ENCODE measurements around the gene COX15.
"Not testable (repeated sequence)": the region's sequence is repeated elsewhere in the genome, so short reads cannot be mapped to it uniquely, and the experiment has no call there.

The COX15 gene

DNA sequence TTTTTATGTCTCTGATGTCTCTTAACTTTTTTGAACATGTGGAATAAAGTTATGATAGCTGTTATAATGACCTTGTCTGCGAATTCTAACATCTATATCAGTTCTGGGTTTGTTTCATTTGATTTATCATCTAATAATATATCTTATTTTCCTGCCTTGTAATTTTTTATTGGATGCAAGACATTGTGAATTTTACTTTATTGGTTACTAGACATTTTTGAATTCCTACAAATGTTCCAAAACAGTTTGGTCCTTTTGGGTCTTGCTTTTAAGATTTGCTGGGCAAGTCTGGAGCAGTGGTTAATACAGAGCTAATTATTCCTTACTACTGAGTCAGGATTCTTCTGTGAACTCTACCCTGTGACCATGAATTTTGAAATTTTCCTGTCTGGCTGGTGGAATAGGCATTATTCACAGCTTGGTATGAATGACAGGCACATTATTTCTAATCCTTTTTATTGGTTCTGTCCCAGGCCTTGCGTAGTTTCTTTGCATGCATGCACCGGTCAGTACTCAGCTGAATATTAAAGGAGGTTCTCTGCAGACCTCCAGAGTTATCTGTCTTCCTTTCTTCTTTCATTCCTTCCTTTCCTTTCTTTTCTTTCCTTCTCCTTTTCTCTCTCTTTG lies 9.1 kb upstream of the COX15 start:
- DNase-seq (ENCODE audit: low read depth): no peak

DNA sequence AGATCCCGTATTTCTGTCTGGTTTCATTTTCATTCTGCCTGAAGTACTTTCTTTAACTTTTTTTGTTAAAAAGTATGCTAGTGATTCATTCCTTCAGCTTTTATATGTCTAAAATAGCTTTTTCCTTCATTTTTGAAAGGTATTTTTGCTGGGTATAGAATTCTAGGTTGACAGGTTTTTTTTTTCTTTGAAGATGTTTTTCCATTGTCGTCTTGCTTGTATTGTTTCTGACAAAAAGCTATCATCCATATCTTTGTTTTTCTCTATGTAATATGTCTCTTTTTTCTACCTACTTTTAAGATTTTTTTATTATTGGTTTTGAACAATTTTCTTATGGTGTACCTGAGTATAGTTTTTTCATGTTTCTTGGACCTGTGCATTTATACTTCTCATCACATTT lies 8.3 kb upstream of the COX15 start:
- no peak for DNase-seq (ENCODE audit: low read depth)

DNA sequence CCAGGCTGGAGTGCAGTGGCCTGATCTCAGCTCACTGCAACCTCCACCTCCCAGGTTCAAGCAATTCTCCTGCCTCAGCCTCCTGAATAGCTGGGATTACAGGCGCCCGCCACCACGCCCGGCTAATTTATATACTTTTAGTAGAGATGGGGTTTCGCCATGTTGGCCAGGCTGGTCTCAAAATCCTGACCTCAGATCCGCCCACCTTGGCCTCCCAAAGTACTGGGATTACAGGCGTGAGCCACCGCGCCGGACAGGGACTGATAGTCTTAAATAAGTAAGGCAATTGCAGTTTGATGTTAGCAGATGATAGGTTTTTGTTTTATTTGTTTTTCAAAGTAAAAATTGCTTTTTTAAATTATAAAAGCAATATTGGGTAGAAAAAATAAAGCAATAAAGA lies 2.2 kb upstream of the COX15 start:
- not testable (repeated sequence) for DNase-seq (ENCODE audit: low read depth)

DNA sequence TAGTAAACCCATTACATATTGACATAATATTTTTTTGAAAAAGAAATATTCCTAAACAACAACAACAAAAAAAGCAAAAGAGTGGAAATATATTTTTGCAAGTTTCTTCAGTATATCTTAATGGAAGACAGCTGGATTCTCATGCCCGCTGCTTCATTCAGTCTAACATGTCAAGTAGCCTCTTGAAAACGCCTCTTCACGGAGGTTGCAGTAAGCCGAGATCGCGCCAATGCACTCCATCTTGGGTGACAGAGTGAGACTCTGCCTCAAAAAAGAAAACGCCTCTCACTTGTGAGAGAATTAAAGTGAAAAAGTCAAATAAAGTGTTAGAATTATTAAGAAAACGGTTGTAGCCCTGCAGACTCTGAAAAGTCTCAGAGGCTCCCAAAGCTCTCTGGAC lies 1.4 kb upstream of the COX15 start:
- peak; percentile 25 for DNase-seq (ENCODE audit: low read depth)

DNA sequence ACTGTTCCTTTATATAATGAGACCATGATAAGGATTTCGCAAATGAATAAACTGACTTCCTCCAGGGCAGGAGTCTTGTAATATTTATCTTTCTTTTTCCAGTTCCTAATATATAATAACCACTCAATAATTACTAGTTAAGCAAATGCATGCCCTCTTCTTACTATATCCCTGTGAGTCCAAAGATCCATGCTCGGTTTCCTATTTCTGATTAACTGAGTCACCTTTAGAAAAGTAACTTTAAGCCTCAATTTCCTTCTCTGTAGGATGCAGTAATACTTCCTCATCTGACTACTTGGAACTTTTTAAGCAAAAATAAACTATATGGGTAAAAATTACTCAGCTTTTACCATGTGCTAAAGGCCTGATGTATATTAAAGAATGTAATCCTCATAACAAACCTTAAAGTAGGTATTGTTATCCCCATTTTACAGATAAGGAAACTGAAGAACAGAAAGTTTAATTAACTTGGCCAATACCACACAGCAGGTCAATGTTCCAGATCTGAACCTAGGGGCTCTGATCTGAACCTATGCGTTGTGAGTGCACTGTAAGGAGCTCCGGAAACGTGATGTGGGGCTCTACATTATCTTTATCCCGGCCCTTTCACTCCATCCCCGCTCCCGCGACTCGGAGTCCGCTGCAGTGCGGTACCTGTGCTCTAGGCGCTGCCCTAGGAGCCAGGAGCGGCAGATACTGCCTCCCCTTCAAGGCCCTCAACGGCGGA lies 458 bp downstream of the COX15 start:
- DNase-seq (ENCODE audit: low read depth): peak; percentile 21

DNA sequence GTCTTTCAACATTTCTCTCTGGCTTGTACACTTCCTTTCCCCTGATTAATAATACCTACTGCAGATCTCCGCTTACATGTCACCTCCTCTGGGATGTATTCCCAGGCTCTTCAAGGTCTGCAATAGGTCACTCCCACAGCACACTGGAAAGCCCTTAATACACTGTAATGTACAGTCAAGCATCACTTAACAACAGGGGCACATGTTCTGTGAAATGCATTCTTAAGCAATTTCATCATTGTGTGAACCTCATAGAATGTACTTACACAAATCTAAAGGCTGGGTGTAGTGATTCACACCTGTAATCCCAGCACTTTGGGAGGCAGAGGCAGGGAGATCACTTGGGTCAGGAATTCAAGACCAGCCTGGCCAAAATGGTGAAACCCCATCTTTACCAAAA lies 1.9 kb downstream of the COX15 start:
- DNase-seq (ENCODE audit: low read depth): peak; percentile 46

DNA sequence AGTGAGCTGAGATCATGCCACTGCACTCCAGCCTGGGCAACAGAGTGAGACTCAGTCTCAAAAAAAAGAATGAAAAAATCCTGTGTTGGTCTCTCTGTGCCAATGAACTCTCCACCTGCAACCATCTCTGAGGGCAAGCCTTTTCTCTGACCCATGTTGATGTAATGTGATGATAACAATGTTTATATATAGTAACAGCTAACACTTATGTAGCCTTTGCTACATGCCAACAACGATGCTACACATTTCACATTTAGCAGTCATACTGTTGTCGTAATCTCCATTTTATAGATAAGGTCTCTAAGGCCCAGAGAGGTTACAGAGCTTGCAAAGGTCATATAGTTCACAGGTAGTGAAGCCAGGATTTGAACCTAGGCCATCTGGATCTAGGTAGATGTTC lies 11.5 kb downstream of the COX15 start:
- DNase-seq (ENCODE audit: low read depth): no peak

DNA sequence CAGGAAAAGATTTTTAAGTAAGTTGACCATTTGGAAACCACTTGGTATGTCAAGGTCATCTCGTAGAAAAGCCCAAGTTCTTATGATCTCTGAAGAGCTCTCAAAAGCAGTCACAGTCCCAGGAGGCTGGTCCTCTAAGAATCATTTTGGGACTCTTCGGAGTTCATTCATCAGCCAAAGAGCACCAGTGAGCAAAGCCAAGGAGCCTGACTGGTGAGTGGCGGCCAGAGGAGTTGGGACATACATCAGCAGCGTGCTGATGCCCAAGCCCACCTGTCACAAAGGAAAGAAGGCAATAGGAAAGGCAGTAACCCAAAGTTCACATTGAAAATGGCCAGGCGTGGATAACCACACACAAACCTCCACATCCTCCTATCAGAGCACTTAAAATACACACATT lies 17.5 kb downstream of the COX15 start:
- no peak for DNase-seq (ENCODE audit: low read depth)

DNA sequence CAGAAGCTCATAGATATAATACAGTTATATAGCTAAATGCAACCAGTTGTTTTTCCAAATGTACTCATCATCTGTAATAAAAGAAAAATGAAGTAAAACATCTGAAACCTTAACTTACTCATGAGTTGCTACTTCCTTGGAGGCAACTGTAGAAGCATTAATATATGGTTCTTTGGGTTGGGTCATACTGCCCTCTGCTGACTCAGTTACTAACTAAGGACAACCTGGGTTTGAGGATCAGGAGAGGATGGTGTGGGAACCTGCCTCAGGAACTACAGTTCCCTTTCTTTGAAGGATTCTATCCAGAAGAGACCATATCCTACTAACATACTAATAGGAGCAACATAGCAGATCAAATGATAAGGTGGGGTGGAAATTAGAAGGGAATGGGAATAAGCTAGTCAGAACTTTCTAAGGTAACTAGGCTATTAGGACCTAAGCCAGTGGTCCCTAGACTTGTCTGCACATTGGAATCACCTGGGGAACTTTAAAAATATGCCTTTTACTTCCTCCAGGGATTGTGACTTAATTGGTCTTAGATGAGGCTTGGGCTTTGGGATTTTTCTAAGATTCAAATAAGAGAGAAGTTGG lies 20.7 kb downstream of the COX15 start:
- peak; percentile 81 for DNase-seq (ENCODE audit: low read depth)

DNA sequence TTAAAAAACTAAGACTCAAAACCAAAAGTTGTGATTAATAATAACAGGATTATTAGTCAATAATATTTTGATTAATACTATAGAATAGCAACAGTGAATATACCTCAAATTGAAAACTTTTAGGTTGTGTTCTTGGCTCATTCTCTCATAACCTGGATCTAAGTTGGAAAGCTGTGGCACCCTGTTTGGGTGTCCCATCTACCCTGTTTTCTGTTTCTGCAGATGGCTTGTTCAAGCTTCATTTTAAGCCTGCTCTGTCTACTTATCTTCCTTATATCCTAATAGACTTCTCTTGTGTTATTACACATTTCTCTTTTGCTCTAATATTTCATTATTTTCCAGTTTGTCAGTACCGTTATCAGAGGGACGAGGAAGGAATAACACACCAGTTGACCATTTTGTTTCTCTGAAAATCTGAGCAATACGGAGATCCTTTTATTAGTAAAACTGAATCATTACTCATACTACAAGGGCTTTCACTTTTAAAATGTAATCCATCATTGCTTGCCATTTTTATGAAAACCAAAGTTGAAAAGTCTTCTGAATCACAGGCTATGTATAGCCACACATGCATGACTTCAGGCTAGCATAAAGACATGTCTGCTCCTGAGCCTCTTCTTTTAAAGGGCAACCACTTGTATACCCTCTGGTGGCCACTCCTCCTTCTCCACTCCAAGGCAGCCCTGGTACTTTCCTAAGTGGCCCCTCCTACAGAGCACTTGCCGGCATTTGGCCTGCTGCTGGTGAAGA lies 22.3 kb downstream of the COX15 start:
- DNase-seq (ENCODE audit: low read depth): peak; percentile 44

DNA sequence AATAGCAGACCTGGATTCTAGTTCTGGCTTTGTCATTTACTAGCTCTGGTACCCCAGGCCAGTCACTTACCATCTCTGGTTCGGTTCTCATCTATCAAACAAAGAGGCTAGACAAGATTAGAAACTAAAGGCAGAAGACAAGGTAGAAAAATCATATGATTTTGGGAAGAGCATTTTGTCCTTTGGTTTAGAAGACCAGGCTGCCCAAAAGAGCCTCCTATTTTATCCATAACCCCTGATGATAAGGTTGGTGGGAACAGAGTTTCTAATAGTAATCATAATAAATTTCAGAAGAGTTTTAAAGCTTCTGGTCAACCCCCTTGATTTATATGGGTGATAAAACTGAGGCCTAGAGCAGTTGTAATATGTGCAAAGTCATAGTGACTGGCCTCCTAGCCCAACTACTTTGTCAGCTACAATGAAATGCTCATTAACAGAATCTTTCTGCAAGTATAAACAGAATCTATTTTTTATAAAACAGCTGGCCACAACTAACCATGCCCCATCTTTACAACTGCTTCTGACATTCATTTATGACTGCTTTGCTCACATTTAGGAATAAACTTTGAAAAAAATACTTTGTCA lies 23.4 kb downstream of the COX15 start:
- DNase-seq (ENCODE audit: low read depth): no peak

DNA sequence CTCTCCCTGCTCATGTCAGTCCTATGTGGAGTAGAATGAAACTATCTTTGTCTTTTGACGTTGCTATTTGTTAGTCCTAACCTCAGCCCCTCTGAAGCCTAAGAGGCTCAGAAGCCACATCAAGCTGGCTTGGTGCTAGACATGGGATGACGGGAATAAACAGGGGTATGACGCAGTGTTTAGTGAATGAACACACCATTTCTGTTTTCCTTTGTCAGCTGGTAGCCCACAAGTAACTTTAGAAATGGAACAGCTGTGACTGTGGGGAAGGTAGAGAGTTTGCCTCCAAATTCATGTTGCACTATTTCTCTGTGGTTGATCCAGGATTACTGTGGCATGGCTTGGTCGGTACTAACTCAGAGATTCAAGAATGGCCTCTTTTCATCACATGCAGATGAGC lies 31.3 kb downstream of the COX15 start:
- DNase-seq (ENCODE audit: low read depth): no peak

DNA sequence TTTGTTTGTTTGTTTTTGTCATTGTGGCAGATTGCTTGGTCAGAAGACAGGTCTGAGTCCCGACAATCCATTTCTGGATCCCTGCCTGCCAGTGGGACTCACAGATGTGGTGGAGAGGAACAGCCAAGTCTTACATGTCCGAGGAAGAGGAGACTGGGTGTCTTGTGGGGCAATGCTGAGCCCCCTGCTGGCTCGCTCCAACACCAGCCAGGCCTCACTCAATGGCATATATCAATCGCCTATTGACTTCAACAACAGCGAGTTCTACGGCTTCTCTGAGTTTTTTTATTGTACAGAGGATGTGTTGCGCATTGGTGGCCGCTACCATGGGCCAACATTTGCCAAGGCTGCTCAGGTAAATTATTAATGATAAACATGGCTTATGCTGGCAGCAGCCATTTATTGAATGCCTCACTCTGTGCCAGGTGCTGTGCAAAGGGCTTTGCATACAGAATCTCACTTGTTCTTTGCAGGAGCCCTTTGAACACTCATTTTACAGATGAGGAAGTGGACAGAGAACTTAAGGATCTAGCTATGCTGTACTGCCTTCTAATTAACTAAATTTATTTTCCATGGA lies 33.3 kb downstream of the COX15 start:
- DNase-seq (ENCODE audit: low read depth): peak; percentile 20

DNA sequence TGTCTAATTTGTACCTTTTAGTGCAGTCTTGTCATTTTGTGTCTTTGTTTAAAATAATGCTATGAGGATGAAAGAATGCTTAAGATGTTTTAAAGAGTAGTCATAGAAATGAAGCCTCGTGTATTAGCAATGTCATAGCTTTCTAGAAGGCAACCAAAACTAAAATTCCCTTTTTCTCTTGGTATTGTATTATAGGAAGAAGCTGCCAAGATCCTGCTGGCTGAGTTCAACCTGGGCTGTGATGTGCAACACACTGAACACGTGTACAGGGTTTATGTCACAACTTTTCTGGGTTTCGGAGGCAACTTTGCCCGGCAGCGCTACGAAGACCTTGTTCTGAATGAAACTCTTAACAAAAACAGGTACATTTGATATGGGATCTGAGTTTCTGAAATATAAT lies 36.2 kb downstream of the COX15 start:
- DNase-seq (ENCODE audit: low read depth): peak; percentile 52

DNA sequence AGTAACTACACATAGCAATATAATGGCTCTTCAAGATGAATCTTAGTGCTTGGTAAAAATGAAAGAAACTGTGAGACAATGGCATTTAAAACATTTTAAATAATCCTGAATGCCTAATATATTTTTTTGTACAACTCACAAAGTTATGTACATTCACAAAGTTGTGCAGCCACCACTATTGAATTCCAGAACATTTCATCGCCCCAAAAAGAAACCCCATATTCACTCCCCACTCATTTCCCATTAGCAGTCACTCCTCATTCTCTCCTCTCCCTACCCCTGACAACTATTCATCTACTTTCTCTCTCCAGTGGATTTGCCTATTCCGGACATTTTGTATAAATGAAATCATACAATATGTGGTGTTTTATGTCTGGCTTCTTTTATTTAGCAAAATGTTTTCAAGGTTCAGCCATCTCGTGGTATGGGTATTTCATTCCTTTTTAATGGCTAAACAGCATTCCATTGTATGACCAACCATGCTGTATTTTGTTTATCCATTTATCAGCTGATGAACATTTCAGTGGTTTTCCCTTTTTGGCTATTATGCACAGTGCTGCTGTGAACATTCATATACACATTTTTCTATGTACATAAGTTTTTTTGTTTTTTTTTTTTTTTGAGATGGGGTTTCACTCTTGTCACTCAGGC lies 37.9 kb downstream of the COX15 start:
- DNase-seq (ENCODE audit: low read depth): peak; percentile 90

DNA sequence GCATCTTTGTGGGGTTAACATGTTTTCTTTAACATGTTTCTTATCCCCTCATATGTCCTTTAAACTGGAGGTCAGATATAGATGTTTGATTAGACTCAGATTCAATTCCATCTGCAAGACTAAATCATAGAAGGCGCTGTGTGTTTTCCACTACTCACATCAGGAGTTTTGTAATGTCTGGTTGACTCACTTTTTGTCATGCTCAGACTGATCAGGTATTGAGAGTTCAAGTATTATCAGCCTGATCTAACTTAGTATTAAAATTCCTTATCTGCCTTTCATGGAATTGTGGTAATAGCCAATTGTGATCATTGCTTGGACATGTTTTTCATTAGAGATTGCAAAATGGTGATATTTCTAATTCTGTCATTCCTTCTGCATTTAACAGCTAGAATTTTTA lies 42.5 kb downstream of the COX15 start:
- peak; percentile 67 for DNase-seq (ENCODE audit: low read depth)

DNA sequence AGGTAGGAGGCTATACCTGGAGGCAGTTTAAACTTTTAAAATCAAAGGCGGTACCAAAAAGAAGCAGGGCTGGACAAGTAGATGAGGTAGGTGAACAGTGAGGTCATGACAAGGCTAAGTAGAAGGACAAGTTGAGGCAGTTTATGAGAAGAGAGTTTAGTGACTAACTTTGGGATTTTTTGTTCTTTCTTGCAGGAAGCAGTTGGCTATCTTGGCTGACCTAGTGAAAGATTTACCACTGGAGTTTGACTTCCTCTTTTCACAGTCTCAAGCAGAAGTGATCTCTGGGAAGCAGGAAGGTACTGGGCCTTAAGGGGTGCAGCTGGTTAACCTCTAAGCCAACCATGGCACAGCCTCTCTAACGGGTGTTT lies 46.3 kb downstream of the COX15 start:
- DNase-seq (ENCODE audit: low read depth): no peak

DNA sequence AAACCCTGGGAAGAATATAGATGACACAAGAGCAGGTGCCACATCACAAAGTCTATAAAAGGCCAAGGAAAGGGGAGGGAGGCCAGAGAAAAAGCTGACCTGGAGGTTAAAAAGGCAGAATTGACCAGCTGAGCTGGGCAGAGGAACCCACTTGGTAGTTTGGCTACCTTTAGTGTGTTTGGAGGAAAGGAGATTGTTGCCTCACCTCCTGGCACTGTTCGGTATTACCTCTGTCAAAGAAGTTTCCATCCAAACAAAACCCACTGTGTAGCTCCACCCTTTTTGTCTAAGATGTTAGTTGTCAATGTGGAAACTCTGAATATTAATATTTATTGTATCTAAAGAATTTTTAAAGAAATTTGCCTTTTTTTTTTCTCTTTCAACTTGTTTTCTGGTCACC lies 49.2 kb downstream of the COX15 start:
- peak; percentile 27 for DNase-seq (ENCODE audit: low read depth)

Data from ELR (cell line).